ENCODE data around the gene RPL18. TPM values are rescaled to one million over a fixed set of nuclear protein-coding genes. Genes with fewer than 3 reads are reported as not detected.

The RPL18 gene
- total RNA-seq, 4 donors from 2014 or later = 1,394 to 2,260 (median 1,686) TPM

- H3K27me3 ChIP-seq = no peaks in the 10 kb centered on the region
- peak; percentile 79 for DNase-seq
- peaks cover 16 to 63% (median 51%) of the 10 kb centered on the region in 4 donors for H3K4me1 ChIP-seq
- TF ChIP-seq POLR2AphosphoS5 (IDR thresholded peaks at IDR 0.05) = peak; percentile 38 to 77 (median 74)
- no peak for TF ChIP-seq EP300 (IDR thresholded peaks at IDR 0.05; ENCODE audit: low read depth)
- no peak for TF ChIP-seq CTCF (IDR thresholded peaks at IDR 0.05)
- peak; percentile 79 for TF ChIP-seq POLR2A (IDR thresholded peaks at IDR 0.05)
- no peaks in the 10 kb centered on the region for H3K36me3 ChIP-seq
- in situ Hi-C loops (cut with MboI; ENCODE audit: low pct_ligation_motif_present in 1 of 4, low pct_unique_long_range_greater_than_20kb in 1 of 4, low sequenced_read_pairs in 3 of 4) (no loop called here), intact Hi-C loops (cut with DNase I; ENCODE audit: low total_unique reads) (no loop called here)
- WGBS, 2 donors (ENCODE audit: low coverage in 1 of 2) = 32 to 39% methylated on average over 11 to 23 of the region's 24 CpGs
- H3K4me3 ChIP-seq = peak overlapping the region; percentile 10 to 67 (median 41)
- H3K27ac ChIP-seq = peak overlapping the region; percentile 83 to 94 (median 92)
- H3K9me3 ChIP-seq = no peaks in the 10 kb centered on the region
Observed at GRCh38 chr19:48624791-48625723, 6.1 kb upstream of the RPL18 start.

GRCh38 chr19:48624067-48624594, 5.2 kb upstream of the RPL18 start:
- in situ Hi-C loops (cut with MboI; ENCODE audit: low pct_ligation_motif_present in 1 of 4, low pct_unique_long_range_greater_than_20kb in 1 of 4, low sequenced_read_pairs in 3 of 4) = no loop called here
- no peaks in the 10 kb centered on the region for H3K9me3 ChIP-seq
- peak overlapping the region; percentile 10 to 67 (median 41) for H3K4me3 ChIP-seq
- peaks cover 12 to 64% (median 52%) of the 10 kb centered on the region in 4 donors for H3K4me1 ChIP-seq
- no peaks in the 10 kb centered on the region for H3K36me3 ChIP-seq
- WGBS, 2 donors (ENCODE audit: low coverage in 1 of 2) = 0 to 3% methylated on average over 9 to 31 of the region's 40 CpGs
- peak overlapping the region; percentile 83 to 94 (median 92) for H3K27ac ChIP-seq
- intact Hi-C loops (cut with DNase I; ENCODE audit: low total_unique reads) = no loop called here
- TF ChIP-seq EP300 (IDR thresholded peaks at IDR 0.05; ENCODE audit: low read depth) (no peak), POLR2AphosphoS5 (IDR thresholded peaks at IDR 0.05) (peak in 2 of 3 donors; percentile 28 to 50), POLR2A (IDR thresholded peaks at IDR 0.05) (peak; percentile 7), CTCF (IDR thresholded peaks at IDR 0.05) (no peak)
- H3K27me3 ChIP-seq = no peaks in the 10 kb centered on the region
- DNase-seq = peak; percentile 99

- TF ChIP-seq POLR2A (IDR thresholded peaks at IDR 0.05) = no peak
- no peak for TF ChIP-seq EP300 (IDR thresholded peaks at IDR 0.05; ENCODE audit: low read depth)
- no peak for TF ChIP-seq POLR2AphosphoS5 (IDR thresholded peaks at IDR 0.05)
- TF ChIP-seq CTCF (IDR thresholded peaks at IDR 0.05) = no peak
- Histone ChIP-seq H3K27ac (peak overlapping the region; percentile 83 to 94 (median 92)), H3K4me3 (peak overlapping the region in 2 of 4 donors; percentile 4 to 34), H3K36me3 (no peaks in the 10 kb centered on the region), H3K4me1 (peaks cover 12 to 64% (median 52%) of the 10 kb centered on the region in 4 donors), H3K27me3 (no peaks in the 10 kb centered on the region), H3K9me3 (no peaks in the 10 kb centered on the region)
- no peak for DNase-seq
- intact Hi-C loops (cut with DNase I; ENCODE audit: low total_unique reads) = no loop called here
- 43 to 44% methylated on average over 8 of the region's 8 CpGs for WGBS, 2 donors (ENCODE audit: low coverage in 1 of 2)
- in situ Hi-C loops (cut with MboI; ENCODE audit: low pct_ligation_motif_present in 1 of 4, low pct_unique_long_range_greater_than_20kb in 1 of 4, low sequenced_read_pairs in 3 of 4) = no loop called here
Observed at GRCh38 chr19:48623556-48624066, 4.6 kb upstream of the RPL18 start.

All from transverse colon (tissue), 4 donors.